ENCODE measurements around the gene SLC19A3.

Gene SLC19A3

DNA sequence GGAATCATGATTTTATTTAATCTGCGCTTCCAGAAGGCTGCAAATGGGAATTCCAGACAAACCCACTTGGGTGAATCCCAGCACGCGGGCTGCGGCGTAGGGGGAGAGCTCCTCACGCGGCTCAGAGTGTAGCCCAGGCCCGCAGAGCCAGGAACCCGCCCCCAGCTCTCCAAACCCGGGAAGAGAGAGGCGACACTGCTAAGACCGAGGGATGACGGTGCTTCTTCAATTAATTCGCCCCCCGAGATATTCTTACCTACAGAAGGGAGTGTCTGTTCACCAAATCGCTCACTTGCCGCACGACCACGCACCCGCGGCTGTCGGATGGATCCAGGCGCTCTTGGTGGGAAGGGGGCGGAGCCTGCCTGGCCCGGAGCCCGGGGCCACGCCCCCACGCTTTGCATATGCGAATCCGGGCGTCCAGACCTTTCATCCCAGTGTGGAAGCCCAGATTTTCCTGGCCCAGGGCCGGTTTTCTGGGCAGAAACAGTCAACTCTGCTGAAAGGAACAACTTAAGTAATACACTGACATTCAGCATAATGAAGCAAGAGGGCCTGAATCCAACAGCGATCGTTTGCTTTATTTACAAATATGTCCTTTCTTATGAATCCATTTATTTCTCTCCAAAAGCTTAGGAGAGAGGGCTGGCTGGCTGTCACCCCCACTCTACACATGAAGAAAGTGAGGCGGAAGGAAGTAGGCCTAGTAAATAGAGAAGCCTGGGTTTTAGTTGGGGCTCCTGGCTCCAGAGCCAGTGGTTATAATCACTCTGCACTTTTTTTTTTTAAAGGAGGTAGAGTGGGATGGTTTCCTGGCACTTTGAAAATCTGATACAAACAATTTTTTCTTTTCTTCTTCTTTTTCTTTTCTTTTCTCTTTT, at the start of gene SLC19A3:
Gene SLC19A3 (minus strand): TSS at position 342 of the 881 bp plus-strand sequence. CDS start 15,710 bp downstream, outside the sequence.
- no peak for TF ChIP-seq GATA3 (IDR thresholded peaks at IDR 0.05; ENCODE audit: low read depth, low read length)
- no peak for TF ChIP-seq GATA2 (IDR thresholded peaks at IDR 0.05; ENCODE audit: low read depth, low read length)

DNA sequence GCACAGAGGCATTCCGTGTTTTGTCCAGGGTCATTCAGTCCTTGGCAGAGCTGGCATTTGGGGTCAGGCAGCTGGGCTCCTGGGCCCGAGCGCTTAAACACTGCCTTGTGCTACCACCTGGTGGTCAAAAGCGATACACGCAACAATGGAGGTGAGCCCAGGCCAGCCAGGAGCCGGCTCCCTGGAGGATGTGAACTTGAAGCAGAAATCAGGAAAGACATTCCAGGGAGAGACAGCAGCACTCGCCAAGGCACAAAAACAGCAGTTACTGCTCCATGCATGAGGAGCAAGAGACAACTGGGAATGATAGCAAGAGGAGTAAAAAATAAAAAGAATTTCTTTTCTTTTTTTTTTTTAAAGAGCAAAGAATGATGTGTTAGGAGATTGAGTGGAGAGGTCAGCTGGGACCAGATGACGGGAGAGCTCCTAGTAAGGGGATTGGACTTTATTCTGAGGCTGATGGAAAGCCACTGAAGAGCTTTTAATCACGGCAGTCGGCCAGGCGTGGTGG, 48.6 kb upstream of the SLC19A3 start:
- TF ChIP-seq GATA3 (IDR thresholded peaks at IDR 0.05; ENCODE audit: low read depth, low read length): no peak
- no peak for TF ChIP-seq GATA2 (IDR thresholded peaks at IDR 0.05; ENCODE audit: low read depth, low read length)

DNA sequence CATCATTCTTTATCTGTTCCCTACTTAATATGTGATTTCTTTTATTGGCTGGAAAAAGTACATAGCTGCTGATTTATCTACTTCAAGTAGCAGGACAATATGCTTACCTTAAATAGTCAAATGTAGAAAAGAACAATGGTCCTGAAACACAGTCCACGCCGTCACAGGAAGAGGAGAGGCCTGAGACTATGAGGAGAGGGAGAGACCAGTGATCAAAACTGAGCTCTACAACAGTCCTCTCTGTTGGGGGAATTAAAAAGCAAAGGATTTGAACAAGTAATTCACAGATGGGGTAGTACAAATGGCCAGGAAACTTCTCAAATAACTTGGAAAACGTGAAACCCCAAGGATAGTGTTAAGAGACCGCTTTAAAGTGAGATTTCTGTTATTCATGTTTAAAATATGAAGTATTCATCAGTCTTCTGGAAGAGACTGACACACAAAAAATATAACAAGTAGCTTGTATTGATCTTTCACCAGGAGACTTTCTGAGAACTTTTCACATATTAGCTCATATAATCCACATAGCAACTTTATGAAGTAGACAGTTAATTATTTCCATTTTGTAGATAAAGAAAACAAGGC, 48.1 kb upstream of the SLC19A3 start:
- no peak for TF ChIP-seq GATA3 (IDR thresholded peaks at IDR 0.05; ENCODE audit: low read depth, low read length)
- TF ChIP-seq GATA2 (IDR thresholded peaks at IDR 0.05; ENCODE audit: low read depth, low read length): no peak

DNA sequence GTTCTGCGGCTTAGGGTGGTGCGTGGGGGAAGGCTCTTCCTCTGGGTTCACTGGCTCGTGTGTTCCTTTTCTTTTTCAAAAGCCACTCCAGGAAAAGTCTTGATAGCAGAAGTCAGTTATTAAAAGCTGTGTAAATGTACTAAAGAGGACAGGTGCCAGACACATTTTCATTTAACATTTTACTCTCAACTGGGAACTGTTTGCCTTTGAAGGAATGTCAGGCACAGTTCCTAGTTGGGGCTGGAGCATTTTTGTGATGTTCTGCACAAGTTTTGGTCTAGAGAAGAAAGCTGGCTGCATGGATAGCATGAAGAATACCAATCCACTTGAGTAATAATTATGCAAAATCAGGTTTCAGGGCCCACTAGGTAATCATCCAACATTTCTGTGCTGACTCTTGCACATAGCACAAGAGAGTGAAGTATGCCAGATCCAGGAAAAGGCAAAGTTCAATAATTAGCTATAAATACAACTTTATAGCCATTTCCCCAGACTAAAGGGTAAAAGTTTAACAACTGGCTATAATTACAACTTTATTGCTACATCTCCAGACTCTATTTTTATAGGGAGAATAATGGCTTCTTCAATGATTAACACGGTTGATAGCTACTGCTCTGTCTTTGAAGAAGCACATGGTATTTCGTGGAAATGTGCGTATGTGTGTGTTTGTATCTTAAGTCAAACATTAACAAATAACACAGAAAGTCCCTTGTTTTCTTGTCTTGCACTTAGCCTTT, 44.1 kb upstream of the SLC19A3 start:
- TF ChIP-seq GATA3 (IDR thresholded peaks at IDR 0.05; ENCODE audit: low read depth, low read length) (no peak), GATA2 (IDR thresholded peaks at IDR 0.05; ENCODE audit: low read depth, low read length) (no peak)

DNA sequence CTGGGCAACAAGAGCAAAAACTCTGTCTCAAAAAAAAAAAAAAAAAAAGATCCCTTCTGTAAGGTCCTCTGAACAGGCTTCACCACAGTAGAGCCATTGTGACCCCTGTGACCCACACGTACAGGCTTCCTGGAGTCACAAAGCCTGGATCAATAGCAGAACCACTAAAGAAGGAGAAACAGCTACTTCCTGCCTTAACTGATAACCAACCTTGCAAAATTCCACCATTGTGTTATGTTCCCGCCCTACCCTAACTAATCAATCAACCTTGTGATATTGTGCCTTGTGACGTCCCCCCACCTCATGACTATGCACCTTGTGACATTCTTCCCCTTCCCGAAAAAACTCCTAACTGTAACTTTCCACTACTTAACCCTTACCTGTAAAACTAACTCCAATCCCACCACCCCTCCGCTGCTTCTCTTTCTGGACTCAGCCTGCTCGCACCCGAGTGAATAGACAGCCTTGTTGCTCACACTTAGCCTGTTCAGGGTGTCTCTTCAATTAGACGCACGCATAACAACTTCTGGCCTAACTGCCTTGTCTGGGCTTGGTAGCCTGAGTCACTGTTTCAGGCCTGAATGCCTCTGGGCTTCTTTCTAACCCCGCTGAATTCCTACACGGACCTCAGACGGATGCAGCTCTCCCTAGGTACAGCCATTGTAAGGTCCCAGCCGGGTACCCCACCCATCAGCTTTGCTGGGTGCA, 41.7 kb upstream of the SLC19A3 start:
- TF ChIP-seq GATA2 (IDR thresholded peaks at IDR 0.05; ENCODE audit: low read depth, low read length) (no peak), GATA3 (IDR thresholded peaks at IDR 0.05; ENCODE audit: low read depth, low read length) (no peak)

DNA sequence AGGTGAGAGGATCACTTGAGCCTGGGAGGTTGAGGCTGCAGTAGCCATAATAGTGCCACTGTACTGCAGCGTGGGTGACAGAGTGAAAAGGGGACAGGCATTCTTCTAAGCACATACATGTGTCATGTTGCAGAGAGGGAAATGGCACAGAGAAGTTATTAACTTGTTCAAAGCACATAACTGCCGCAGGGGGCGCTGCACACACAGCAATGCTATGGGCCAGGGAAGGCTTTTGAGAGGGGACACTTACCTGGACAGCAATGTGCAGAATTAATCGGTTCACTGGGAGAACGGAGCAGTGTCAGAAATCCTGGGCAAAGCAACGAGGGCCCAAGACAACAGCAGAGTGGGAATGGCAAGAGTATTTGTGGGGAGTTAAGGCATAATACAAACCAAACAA, 30.3 kb upstream of the SLC19A3 start:
- TF ChIP-seq GATA2 (IDR thresholded peaks at IDR 0.05; ENCODE audit: low read depth, low read length) (no peak), GATA3 (IDR thresholded peaks at IDR 0.05; ENCODE audit: low read depth, low read length) (no peak)

DNA sequence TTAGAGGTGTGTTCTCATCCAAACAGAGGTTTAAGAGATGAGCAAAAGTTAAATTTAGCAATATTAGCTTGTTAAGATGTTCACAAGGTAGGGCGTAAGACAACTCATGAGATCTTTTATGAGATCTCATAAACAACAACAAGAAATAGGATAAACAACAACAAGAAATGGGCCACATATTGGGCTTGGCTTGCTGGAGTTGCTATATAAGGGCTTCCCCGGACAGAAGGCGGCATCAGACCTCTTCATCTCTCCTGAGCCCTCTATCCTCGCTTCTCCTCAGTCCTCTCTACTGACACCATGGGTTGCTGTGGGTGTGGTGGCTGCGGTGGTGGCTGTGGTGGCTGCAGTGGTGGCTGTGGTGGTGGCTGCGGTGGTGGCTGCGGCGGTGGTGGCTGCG, 27.8 kb upstream of the SLC19A3 start, which contains the start of gene SCYGR8:
Gene SCYGR8 (plus strand): TSS at position 301 of the 400 bp plus-strand sequence. CDS start 0 bp downstream, at position 301.
- TF ChIP-seq GATA2 (IDR thresholded peaks at IDR 0.05; ENCODE audit: low read depth, low read length) (no peak), GATA3 (IDR thresholded peaks at IDR 0.05; ENCODE audit: low read depth, low read length) (no peak)

DNA sequence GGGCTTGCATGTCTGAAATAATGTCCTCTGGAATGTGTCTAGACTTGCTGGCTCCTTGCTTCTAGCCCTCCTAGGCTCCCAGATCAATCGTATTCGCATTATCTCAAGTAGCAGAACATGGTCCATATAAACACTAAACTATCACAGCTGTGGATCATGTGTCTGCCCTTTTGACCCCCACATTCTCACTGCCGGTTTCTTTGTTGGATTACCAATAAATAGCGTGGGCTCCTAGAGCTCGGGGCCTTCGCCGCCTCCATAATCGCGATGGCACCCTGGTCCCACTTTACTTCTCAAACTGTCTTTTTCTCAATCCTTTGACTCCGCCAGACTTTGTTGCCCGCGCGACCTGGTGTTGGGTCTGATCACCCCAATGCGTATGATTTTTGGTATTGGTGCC, 21.5 kb upstream of the SLC19A3 start:
- TF ChIP-seq GATA2 (IDR thresholded peaks at IDR 0.05; ENCODE audit: low read depth, low read length) (no peak), GATA3 (IDR thresholded peaks at IDR 0.05; ENCODE audit: low read depth, low read length) (no peak)

DNA sequence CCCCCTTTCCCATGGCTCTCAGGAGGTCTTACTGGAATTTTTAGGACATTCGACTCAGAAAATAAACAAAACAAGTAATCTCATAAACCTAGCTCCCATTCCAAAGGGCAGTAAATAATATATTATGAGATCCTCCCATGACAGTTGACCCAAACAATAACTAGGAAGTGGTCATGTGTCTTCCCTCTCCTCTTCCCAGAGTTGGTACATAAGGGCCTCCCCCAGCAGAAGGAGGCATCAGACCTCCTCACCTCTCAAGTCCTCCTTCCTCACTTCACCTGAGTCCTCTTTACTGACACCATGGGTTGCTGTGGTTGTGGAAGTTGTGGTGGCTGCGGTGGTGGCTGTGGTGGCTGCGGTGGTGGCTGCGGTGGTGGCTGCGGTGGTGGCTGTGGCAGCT, 10.2 kb upstream of the SLC19A3 start, which contains the start of gene SCYGR7:
Gene SCYGR7 (plus strand): TSS at position 301 of the 400 bp plus-strand sequence. CDS start 0 bp downstream, at position 301.
- no peak for TF ChIP-seq GATA3 (IDR thresholded peaks at IDR 0.05; ENCODE audit: low read depth, low read length)
- TF ChIP-seq GATA2 (IDR thresholded peaks at IDR 0.05; ENCODE audit: low read depth, low read length): no peak

DNA sequence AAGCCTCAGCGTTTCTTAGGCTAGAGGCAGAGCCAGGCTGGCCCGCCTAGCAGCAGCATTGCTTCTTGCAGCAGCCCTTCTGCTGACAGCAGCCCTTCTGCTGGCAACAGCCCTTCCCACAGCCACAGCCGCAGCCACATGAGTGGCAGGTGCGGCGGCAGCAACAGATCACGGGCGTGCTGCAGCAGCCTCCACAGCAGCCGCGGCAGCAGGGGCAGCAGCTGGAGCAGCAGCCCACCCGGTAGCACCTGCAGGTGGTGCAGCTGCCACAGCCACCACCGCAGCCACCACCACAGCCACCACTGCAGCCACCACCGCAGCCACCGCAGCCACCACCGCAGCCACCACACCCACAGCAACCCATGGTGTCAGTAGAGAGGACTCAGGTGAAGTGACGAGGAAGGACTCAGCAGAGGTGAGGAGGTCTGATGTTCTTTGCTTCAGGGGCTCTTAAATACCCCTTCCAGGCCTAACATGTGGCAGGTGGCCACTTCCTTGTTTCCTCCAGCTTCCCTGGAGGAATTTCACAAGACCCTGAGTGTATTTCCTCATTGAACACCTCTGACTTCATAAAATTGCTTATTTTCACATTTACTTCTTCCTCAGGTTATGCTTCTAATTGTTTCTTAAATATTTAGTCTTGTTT, 6.7 kb upstream of the SLC19A3 start, which contains the start of gene SCYGR6:
Gene SCYGR6 (minus strand): TSS at position 364 of the 646 bp plus-strand sequence. CDS start 0 bp downstream, at position 364.
- TF ChIP-seq GATA3 (IDR thresholded peaks at IDR 0.05; ENCODE audit: low read depth, low read length): no peak
- TF ChIP-seq GATA2 (IDR thresholded peaks at IDR 0.05; ENCODE audit: low read depth, low read length): no peak

DNA sequence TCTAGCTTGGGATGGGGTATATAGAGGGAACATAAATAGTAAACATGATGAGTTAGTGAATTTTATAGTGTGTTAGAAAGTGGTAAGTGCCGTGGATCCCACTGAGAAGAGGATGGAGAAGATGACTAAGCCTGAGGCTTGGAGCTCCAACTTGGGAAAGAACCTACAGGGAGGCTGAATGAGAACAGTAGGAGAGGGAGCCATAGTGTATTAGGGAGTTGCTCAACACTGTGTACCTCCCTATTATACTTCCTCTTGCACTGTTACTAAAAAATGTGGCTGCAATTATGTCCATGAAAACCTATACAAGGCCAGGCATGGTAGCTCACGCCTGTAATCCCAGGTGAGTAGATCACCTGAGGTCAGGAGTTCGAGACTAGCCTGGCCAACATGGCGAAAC, 2.9 kb upstream of the SLC19A3 start:
- TF ChIP-seq GATA3 (IDR thresholded peaks at IDR 0.05; ENCODE audit: low read depth, low read length) (no peak), GATA2 (IDR thresholded peaks at IDR 0.05; ENCODE audit: low read depth, low read length) (no peak)

DNA sequence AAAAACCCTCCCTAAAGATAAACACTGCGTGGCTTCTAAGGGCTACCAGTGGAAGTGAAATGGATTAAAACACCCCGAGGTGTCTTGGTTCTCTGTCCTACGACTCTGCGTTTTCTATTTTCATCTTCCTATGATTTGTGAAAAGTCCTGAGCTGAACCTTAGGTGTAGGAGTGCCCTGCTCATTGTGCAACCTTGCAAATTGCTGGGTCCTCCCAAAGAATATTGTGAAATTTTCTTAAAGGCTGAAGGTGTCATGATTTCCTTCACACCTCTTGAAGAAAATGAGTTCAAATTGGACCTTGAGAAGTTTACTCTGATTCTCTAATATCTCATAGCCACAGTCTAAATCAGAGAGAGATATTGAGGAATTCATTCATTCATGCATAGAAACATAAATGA, 1.8 kb upstream of the SLC19A3 start:
- TF ChIP-seq GATA3 (IDR thresholded peaks at IDR 0.05; ENCODE audit: low read depth, low read length) (no peak), GATA2 (IDR thresholded peaks at IDR 0.05; ENCODE audit: low read depth, low read length) (no peak)

DNA sequence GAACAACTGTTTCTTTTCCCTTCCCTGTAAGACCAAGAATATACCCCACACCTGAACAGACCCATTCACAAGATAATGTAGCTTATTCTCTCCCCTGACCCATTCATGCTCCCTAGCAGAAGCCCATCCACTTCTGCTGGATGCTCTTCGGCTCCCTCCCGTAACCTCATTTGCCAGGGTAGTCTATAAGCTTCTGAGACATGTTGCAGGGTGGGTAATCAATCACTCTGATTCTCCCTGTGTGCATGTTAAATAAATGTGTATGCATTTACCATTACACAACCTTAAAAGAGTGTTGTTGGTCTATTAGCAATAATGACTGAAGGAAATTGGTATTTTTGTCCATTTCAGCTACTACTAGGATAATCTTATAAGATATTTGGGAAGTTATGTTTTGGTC, 1.3 kb downstream of the SLC19A3 start:
- no peak for TF ChIP-seq GATA3 (IDR thresholded peaks at IDR 0.05; ENCODE audit: low read depth, low read length)
- TF ChIP-seq GATA2 (IDR thresholded peaks at IDR 0.05; ENCODE audit: low read depth, low read length): no peak

Measured in SH-SY5Y (cell line).